HEK293T (cell line): ENCODE results near the gene PHLDA3.
"Not testable (repeated sequence)": the region's sequence is repeated elsewhere in the genome, so short reads cannot be mapped to it uniquely, and the experiment has no call there.

Experiments used
- ARNT ChIP-seq: fragments of 450-650 bp; IDR thresholded peaks from 2 replicates; pipeline ENCODE4 v1.6.1; 2017; ENCODE audit warnings: mild to moderate bottlenecking
- BHLHE40 ChIP-seq: fragments of 450-650 bp; IDR thresholded peaks from 2 replicates; pipeline ENCODE4 v1.6.1; 2016; ENCODE audit warnings: mild to moderate bottlenecking, moderate library complexity, borderline replicate concordance
- FOXM1 ChIP-seq: fragments of 450-650 bp; IDR thresholded peaks from 2 replicates; pipeline ENCODE4 v1.6.1; 2017; ENCODE audit warnings: mild to moderate bottlenecking, borderline replicate concordance
- ZNF384 ChIP-seq: fragments of 450-650 bp; IDR thresholded peaks from 2 replicates; pipeline ENCODE4 v1.6.1; 2016

DNA sequence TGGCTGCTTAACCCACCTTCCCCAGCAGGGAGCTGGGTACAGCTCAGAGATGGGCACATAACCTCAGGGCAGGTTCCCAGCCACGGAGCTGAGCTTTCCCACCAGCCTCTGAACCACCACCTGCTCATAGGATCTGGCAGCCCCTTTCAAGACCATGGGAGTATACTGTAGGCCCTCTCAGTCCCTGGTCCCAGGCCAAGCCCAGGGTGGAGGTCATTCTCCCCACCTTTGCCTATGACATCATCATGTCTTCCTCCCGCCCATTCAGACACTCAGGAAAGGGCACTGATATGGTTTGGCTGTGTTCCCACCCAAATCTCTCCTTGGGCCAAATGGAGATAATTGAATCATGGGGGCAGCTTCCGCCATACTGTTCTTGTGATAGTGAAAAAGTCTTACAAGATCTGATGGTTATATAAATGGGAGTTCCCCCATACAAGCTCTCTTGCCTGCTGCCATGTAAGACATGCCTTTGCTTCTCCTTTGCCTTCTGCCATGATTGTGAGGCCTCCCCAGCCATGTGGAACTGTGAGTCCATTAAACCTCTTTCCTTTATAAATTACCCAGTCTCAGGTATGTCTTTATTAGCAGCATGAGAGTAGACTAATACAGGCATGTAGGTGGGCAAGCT is 24.2 kb upstream of the PHLDA3 start:
- not testable (repeated sequence) for TF ChIP-seq BHLHE40, FOXM1, ARNT, ZNF384
